LNCAP (cell line): ENCODE results near the gene UBE3B.

Experiments used
- TF ChIP-seq, protein P1 (sequence below): fragments of 450-650 bp; IDR thresholded peaks from 2 replicates; pipeline ENCODE4 v1.5.1; 2017; ENCODE audit warnings: mild to moderate bottlenecking

Gene UBE3B

DNA sequence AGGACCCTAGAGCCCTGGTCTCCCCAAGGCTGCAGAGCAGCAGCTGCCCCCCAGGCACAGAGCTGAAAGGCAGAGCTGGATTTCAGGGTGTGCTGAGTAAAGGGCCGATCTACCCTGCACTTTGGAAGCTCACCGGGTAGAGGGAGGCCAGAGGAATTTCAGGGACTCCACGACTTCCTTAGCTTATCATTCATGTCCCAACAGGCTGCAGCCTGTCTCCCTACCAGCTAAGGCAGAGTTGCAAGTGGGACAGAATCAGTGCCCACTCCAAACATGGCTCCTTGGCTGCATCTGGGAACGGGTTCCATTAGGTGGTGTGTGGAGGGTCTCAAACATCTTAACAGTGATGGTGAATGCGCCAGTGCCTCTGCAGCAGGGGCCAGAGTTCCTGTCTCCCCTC is 68.4 kb downstream of the UBE3B start:
- TF ChIP-seq, protein P1, sequence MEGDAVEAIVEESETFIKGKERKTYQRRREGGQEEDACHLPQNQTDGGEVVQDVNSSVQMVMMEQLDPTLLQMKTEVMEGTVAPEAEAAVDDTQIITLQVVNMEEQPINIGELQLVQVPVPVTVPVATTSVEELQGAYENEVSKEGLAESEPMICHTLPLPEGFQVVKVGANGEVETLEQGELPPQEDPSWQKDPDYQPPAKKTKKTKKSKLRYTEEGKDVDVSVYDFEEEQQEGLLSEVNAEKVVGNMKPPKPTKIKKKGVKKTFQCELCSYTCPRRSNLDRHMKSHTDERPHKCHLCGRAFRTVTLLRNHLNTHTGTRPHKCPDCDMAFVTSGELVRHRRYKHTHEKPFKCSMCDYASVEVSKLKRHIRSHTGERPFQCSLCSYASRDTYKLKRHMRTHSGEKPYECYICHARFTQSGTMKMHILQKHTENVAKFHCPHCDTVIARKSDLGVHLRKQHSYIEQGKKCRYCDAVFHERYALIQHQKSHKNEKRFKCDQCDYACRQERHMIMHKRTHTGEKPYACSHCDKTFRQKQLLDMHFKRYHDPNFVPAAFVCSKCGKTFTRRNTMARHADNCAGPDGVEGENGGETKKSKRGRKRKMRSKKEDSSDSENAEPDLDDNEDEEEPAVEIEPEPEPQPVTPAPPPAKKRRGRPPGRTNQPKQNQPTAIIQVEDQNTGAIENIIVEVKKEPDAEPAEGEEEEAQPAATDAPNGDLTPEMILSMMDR = no peak

DNA sequence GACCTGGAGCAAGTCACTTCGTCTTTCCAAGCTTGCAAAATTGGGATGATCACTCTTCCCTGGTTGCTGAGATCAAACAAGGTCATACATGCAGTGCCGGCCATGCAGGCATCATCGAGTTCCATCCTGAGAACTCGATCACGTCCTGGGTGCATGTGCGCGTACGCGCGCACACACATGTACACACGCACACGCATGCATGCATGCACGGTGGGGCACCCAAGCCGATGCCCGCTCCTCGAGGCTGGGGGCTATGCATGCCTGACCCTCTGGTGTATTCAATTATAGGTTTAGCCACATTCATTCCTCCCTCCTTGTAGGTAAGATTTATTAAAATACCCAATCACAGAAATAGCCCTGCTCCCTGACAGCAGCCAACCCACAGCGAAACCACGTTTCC is 69.9 kb downstream of the UBE3B start:
- TF ChIP-seq, protein P1 = no peak

DNA sequence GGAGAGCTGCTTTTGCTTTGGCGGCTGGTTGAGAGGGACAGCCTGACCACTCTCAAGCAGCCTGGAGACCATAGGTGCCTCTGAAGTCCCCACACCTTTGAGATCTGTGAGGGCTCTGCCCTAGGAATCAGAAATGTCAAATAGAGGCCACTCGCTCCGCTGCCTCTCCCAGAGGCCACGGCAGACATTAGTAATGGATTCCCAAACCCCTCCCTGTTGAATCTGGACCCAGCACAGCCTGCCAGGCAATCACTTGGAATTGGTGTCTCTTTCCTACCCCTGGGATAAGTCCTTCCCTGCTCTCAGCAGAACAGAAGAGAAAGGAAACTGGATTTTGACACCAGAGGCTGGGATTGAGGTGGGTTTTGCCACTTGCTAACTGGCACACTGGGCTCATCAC is 70.8 kb downstream of the UBE3B start:
- TF ChIP-seq, protein P1 = no peak

DNA sequence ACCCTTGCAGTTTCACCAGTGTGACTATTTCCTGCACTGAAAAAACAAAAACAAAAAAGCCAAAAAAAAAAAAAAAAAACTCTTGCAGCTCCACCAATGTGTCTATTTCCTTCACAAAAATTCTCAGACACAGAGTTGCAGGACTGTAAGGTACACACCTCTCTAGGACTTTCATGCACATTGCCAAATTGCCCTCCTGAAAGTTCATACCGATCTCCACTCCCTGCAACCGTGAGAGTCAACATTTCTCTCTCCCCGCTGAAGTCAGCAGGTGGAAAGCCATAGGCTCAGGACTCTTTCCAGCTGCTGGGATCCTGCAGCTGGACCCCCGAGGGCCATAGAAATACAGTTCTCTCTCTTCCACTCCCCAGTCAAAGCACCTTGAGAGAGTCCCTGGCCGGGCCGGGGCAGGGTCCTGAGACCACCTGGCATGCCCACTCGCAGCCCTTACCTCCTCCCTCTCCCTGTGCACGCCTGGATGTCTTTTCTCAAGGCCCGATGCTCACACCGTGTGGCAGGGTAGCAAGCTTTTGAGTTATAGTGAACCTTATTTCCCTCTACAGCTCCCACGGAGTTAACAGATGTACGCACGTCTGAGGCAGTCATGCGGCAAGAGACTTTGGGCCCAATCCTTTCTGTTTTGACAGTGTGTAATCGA is 72.3 kb downstream of the UBE3B start:
- TF ChIP-seq, protein P1 = no peak

DNA sequence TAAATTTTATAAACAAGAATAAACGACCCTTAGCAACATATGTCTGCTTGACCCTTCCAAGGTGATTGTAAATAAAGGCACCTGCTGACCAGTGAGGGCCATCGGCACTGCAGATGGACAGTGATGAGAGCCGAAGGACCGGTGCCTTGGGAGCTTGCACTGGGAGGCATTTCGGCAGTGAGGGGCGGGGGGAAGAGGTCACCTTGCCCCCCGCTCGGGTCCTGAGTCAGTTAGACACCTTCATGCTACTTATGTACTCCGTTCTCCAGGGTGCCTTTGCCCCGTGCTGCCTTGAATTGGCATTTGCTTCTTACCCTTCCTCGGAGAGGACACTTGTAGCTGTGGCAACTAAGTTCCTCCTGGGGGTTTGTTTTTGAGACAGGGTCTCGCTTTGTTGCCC is 72.8 kb downstream of the UBE3B start:
- TF ChIP-seq, protein P1 = no peak

DNA sequence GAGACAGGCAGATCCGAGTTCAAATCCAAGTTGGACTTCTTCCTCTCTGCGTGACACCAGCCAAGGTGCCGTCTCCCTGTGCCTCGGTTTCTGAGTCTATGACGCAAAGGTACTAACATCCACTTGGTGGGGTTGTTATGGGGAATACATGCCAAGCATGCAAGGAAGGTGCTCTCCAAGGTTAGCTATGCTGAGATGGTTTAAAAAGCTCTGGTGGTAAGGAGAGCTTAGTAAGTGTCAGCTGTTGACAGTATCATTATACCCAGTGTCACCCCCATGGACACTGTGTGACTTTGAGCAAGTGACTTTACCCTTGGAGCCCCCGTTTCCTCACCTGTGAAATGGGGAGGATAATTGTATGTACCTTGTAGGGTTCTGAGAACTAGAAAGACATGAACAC is 73.7 kb downstream of the UBE3B start:
- TF ChIP-seq, protein P1 = no peak

DNA sequence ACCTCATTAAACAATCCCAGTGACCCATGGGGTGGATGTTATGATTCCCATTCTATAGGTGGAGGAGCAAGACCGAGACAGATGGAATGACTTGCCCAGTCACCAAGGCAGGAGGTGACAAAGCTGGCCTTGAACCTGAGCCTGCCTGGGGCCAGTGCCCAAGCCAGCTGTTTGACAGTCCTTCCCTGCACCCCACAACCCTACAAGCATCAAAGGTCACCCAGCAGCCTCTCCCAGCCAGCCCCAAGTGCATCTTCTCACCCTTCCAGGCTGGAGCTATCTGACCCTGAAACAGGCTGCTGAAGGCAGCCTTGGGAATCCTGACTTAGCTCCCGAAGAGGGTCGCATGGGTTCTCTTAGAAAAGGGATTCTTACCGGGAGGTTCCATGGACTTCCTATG is 75.5 kb downstream of the UBE3B start:
- TF ChIP-seq, protein P1 = no peak

DNA sequence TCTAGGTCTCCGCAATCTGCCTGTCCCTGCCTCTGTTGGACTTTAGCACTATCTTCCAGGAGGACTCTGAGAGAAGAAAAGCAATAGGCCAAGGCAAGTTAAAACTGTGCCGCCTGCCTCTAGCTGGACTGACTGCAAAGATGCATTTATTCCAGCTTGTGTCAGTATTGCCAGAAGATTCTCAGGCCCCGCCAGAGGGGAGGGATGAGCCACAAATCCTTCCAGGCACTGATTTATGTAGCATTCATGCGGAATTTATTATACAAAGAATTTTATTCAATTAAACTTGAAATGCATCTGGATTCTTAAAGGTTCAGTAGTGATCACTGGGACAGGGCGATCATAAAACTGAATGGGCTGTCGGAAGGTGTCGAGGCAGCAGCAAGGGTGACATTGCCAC is 76.0 kb downstream of the UBE3B start:
- TF ChIP-seq, protein P1 = no peak
